GM19035 (cell line): ENCODE data around the gene C3orf49.
A peak's percentile ranks its signal among the peaks of the same experiment; 100 is the strongest.

Experiments used
- ATAC-seq: cut with Tn5 transposase; IDR thresholded peaks from one replicate; pipeline ENCODE4 v1.9.1; 2021; ENCODE audit not compliant: unreplicated experiment

The C3orf49 gene

DNA sequence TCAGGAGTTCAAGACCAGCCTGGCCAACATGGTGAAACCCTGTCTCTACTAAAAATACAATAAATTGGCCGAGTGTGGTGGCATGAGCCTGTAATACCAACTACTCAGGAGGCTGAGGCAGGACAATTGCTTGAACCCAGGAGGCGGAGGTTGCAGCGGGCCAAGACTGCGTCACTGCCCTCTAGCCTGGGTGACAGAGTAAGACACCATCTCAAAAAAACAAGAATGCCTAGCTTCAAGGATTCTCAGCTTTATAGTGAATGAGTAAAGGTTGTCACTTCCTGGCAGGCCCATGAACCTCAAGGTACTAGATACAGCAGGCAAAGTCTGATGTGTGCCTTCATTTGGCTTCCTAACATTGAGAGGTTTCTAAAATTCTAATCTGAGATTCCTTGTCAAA lies 30.1 kb downstream of the C3orf49 start:
- no peak for ATAC-seq

DNA sequence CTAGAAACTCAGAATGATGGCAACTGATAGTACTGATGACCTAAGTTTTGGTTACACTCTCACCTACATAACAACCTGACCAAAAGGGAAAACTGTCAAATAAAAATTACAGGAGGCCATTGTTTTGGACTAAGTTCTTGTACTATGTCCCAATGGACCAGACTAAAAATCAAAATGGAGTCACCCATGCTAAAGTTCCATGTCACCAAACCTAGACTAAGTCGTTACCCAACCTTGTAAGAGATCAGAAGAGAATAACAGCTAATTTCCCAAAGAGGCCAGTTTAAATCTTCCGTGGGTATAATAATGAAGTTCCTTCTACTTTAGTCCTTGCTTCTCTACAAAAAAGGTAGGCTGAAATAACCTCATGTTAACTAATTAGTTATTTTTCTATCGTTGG lies 32.2 kb downstream of the C3orf49 start:
- ATAC-seq, result no peak

DNA sequence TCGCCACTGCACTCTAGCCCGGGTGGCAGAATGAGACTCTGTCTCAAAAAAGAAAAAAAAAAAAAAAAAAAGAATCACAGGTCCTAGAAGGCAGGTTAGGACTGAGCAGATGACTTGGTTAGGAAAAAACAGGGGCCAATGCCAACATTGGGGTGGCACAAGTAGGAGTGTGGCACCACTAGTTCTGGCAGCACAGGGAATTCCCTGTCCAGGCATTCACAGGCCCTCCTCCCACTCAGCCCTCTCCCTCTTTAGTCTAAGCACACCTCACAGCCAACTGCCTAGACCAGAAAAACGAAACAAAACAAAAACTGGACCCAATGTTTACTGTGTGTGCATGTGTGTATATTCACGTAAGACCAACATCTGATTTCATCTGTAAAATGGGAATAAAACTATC lies 34.0 kb downstream of the C3orf49 start:
- ATAC-seq, result no peak

DNA sequence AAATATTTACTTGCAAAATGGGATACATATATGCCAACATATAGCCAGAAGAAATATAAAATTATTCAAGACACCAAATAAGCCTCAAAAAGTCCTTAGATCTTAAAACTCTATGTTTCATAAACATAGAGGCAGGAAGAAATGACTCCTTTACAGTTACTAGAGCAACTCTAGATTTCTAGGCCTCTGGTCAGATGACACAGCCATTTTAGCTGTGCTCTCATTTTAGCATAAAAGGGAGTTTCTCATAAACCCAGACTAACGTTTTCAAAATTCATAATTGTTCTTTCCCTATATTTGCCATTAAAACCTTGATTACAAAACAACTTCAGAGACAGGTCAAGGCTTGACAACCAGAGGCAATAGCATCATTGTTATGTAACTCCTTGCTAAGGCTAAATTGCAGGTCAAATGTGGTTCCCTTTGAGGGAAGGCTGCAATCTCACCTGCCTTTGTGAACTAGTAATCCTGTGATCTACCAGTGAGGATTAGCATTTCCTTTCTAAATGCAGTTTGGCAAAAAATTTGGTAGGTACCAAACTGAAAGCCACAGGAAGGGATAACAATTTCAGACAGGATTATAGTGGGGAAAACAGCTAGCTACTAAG lies 36.3 kb downstream of the C3orf49 start:
- no peak for ATAC-seq

DNA sequence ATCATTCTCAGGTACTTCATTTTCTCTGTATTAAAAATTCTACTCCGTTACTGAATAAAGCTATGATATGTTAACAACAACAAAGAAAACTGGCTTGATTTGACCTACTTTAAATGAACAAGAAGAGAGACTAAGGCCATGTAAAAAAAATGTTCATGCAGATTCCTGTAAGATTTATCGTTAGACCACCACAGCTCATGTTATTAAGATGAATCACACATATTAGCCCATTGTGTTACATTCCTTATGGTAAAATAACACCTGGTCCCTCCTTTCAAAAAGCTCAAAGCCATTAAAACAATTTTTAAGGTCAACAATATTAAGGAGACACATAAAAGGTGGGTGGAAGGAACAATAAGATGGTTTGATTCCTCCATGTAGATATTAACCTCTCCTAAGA lies 38.2 kb downstream of the C3orf49 start:
- ATAC-seq, result no peak

DNA sequence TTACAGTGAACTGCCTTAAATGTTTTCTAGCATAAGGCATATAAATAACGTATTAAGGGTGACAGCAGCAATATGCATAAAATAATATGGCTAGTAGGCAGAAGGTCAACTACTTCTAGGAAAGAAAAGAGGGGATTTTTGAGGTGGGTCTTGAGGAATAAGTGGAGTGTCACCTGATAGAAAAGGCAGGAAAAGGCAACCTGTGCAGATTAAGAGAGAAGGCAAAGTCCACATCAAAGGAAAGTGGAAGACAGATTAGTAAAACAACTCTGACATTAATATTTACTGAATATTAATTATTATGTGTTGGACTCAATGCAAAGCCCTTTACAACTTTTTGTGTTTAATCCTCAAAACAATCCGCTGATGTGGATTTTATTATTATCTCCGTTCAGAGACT lies 41.7 kb downstream of the C3orf49 start:
- no peak for ATAC-seq

DNA sequence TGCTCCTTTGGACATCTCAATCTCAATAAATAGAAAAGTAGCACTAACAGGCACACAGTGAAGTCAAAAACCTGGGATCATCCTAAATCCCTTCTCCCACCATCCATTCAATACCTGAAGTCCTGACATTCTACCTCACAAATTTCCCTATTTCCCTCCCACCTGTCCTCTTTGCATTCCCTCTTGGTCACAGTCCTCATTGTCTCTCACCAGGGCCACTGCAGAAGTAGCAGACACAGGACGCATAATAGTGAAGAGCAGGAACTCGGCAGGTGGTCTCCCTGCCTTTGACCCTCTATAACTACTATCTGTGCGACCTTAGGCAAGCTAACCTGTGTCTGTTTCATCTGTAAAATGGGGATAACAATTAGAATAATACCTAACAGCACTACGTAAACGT lies 42.2 kb downstream of the C3orf49 start:
- no peak for ATAC-seq

DNA sequence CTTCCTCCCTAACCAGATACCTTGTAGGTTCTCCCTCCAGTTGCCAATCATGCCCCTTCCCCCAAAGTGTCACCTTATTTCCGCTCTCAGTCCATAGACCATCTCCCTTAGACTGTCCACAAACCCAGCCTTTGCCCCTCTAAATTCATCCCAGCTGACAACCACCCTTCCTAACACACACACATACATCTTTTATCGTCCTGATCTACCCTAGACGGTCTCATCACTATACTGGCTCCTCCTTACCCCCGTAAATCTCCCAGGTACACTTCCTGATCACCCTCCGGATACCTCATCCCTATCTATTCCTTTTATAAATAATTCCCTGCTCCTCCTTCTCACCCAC lies 43.7 kb downstream of the C3orf49 start:
- ATAC-seq, result no peak

DNA sequence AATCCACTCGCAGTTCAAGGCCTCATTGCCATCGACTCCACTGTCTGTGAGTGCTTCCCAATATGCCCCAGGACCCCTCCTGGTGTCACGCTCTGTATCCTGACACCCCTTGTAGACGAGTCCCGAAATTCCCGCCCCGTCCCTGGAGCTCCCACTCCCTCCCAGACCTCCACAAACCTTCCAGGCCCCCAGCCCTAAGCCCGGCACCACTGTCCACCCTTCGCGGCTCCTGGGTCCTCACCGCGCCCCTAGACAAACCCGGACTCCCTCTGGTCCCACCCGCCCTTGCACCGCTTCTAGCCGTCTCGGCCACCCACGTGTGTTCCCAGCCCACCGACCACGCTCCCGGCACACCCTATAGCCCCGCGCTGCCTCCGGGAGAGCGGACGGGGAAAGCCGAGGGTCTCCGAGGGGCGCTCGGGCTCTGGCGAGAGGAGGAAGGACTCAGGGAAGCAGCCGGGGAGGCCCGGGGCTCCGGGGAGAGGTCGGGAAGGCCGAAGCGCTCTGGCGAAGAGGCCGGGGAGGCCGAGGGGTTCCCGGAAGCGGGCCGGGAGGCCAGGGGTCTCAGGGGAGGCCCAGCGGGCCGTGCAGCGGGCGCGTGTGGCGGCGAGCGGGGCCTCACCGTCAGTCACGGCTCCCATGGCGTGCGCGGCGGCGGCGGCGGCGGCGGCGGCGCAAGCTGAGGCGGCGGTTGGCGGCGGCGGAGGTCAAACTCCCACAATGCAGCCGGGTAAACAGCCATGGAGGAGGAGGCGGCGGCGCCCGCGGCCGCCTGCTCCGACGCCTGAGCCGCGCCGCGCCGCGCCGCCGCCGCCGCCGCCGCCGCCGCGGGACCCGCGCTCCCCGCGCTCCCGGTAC lies 44.3 kb downstream of the C3orf49 start, which contains the start of the genes ATXN7 and THOC7:
Gene ATXN7, plus strand, starts transcription at position 718 of the 858 bp plus-strand sequence. CDS start 48,732 bp downstream, outside the sequence.
Gene THOC7, minus strand, starts transcription at position 656 of the 858 bp plus-strand sequence. Its CDS starts 15 bp downstream, at position 641.
- ATAC-seq, result peak; percentile 75

DNA sequence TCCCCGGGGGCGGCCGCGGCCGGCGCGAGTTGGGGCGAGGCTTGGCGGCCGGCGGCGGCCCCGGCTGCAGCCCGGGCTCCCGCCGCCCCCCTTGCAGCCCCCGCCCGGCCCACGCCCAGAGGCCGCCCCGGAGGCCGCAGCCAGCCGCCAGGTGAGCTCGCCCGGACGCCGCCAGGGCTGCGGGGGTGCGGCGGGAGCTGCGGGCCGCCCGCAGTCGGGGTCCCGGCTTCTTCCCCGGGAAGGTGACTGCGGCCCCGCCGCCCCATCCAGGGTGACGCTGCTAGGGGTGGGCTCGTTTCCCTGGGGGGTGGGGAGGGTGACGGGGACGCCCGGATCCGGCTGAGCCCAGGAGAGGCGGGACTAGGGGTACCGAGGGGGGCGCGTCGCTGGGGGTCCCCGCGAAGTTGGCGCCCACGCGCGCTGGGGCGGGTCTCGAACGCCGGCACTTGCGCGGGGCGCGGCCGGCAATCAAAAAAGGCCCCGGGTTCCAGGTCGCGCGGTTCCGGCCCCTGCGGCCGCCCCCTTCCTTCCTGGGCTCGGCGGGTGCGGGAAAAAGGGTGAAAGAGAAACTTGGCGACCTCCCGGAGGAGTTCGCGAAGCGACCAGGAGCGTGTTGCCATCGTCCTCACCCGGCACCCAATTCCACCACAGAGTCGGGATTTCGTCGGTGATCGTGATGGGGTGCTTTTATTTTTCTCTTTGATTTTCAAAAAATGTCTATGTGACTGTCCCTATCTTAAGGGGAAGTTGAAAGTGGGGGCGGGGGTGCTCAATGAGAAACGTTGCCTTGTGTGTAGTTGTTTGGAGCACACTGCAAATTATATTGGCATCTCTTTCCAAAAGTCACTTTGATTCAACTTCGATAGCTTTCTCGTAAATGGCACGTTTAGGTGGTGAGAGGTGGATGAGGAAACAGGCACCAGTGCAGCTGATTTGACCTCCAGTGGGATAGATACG lies 45.2 kb downstream of the C3orf49 start:
- ATAC-seq, result peak; percentile 54

DNA sequence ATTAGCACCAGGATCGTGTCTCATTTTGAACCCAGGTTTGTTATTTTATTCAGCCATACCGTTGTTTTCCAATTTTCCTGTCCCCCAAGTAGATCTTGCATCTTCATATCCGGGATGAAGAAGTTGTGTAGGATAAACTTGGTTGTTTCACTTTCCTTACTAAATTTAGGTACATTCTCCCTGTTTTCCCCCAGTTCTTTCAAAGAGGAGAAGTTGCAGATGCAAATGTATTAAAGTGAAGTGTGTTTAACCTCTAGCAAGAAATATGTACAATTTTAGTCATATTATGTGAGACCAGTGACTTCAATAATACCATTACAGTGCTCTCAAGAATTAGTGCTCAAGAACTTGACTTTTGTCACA lies 45.8 kb downstream of the C3orf49 start:
- ATAC-seq, result no peak

DNA sequence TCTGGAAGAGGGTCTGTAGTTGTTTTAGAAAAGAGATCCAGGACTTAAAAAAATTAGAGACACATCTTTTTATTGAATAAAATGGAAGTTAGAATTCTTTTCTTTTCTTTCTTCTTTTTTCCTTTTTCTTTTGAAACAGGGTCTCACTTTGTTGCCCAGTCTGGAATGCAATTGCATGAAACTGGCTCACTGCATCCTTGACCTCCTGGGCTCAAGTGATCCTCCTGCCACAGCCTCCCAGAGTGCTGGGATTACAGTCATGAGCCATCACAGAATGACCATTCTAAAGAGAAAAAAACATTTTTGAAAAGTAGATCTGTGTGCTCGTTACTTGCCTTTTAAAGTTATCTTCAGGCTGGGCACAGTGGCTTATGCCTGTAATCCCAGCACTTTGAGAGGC lies 48.1 kb downstream of the C3orf49 start:
- ATAC-seq, result no peak

DNA sequence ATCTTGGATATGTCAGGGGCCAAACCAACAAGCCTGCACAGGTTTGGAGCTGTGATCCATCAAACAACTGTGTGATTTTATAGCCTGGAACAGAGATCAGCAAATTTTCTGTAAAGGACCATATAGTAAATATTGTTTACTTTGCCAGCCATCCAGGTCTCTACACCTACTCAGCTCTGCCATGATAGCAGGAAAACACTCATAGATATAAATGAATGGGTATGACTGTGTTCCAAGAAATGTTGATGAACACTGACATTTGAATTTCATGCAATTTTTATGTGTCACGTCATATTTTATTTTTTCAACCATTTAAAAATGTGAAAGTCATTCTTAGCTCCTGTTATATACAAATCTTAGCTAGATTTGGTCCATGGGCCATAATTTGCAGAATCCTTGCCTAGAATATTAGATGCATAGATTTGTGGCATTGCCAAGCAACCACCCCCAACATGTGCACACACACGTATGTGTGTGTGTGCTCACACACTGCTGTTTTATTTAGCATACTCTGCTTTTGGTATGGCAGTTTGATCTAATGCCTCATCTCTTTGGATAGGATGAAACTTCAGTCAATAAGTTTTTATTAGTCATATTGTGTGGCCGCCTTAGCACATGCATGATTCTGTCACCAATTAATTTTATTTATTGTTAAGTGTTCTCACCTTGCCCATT lies 51.0 kb downstream of the C3orf49 start:
- ATAC-seq, result no peak

DNA sequence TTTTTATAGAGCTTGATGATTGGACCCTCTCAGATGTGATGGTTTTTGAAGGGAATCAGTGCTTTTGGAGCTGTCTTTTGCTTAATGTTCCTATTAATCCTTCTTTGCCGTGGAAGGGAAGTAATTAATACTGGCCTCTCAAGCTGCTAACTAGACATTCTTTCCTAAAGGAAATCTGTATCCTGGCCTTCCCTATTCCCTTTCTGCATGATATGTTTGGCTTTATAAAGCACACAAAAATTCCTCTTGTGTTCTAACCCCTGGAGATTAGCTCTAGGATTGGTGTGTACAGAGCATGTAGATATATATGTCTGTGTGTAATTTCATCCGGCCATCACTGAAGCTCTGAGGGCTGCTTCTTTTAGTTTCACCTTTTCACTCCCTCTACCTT lies 51.5 kb downstream of the C3orf49 start:
- ATAC-seq, result no peak

DNA sequence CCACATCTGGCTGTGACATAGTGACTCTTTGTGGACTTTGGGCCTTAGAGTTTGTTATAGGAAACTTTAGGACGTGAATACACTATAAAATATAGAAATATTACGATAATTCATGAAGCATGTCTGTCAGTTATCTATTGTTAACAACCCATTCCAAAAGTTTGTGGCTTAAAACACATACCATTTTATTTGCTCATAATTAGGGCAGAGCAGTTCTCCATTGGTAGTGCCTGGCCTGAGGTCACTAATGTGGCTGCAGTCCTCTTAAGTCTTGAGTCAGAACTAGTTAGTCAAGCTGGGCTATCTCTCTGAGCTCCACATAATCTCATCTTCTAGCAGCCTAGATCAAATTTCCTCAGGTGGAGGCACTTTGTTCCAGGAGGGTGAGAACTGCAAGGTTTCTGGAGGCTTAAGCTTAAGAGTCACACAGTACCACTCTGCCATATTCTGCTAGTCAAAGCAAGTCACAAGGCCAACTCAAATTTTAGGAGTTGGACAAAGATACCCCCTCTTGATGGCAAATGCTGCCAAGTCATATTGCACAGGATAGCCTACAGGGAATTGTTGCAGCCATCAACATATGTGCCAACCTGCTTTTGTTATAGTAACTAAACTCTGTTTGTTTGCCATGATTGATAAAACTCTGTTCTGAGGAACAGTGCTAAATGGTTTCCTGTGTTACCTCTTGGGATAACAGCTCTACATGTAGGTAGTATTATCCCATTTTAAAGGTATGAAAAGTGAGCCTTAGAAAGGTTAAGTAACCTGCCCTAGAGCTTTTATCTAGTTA lies 53.2 kb downstream of the C3orf49 start:
- no peak for ATAC-seq

DNA sequence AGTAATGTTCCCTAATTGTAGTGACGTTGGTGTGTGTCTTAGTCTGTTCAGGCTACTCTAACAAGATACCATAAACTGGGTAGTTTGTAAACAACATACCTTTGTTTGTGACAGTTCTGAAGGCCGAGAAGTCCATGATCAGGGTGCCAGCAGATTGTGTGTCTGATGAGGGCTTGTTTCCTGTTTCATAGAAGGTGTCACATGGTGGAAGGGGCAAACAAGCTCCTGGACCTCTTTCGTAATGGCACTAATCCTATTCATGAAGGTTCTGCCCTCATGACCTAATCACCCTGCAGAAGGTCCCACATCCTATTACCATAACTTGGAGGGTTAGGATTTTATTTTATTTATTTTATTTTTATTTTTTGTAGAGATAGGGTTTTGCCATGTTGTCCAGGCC lies 55.7 kb downstream of the C3orf49 start:
- ATAC-seq, result no peak

DNA sequence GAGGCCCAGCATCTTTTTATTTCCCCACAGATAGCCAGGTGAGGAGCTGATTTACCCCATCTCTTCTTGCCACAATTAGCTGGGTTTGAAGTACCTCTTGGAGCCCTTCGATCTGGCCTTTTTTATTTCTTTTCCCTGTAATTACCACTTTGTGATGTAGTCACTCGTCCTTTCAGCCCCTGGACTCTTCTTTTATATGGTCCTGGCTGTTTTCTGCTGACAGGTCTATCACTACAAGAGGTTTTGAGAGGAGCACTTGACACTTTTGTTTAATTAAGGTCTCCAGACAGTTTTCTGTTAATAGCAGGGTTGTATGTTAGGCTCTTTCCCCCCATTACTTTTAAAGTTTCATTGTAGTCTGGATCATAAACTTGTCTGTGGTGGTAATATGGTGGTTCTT lies 56.4 kb downstream of the C3orf49 start:
- no peak for ATAC-seq

DNA sequence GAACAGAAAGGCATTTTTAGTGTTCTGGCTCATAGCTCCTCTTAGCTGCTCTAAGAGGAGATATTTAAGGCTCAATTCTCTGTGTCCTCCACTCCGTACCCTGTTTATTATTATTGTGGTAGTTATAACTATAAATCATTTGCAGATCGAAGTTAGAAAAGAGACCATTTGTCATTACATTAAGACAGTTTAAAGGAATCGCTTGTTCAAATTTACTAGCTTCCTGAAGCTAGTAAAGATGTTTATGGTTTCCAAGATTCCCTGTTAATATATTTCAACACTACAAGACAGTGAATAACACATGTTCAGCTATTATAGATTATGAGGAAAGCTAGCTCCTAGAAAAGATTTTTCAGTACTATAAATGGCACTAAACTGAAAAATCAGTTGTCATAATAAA lies 57.2 kb downstream of the C3orf49 start:
- no peak for ATAC-seq

DNA sequence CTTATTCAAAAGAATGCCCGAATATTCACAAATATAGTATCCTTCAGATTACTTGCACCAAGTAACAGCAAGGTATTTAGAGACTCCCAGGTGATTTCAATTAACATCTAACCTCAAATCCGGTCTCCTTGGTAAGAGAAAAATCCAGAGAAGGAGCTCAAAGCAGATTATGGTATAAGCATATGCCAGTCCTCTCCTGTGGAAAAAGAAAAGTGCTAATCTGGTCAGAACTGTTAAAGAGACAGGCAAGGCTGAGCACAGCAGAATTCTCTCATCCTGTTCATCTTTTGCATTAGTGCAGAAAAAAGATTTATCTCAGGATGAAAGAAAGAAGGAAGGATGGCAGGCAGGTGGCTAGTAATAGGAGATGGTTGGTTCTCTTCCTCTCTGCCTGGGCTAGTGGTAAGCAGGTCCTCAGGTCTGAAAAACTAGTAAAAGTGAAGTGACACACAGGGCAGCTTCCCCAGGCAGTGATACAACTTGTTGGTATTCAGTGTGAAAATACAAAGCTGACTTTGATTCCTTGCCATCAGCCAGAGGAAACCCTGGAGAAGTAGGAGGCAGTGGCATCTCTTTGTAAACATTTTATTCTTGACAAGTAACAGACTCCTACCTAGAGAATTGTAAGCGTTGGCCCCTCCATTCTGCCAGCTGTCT lies 58.8 kb downstream of the C3orf49 start:
- no peak for ATAC-seq
